H1 (cell line): ENCODE results near the gene ABCF2. TPM values are rescaled to one million over a fixed set of nuclear protein-coding genes. Genes with fewer than 3 reads are reported as not detected.

Source experiments
- CTCF ChIA-PET: fragments of 300-600 bp; sonication (Branson Sonifier 250); formaldehyde crosslinking; loops from one replicate; lab custom pipeline; 2021; ENCODE audit not compliant: partially characterized antibody; lab: Charles Lee
- POLR2A ChIA-PET: fragments of 300-600 bp; sonication (Branson Sonifier 250); formaldehyde crosslinking; loops from one replicate; lab custom pipeline; 2021; ENCODE audit warnings: inconsistent platforms; ENCODE audit not compliant: partially characterized antibody; lab: Charles Lee
- DNase-seq, 2 experiments: peaks; one replicate each; pipeline versions ENCODE4 v3.0.0 to v3.0.0-alpha.2; 2010 to 2022; ENCODE audit warnings: low spot score in 2 of 2, low read depth in 1 of 2, mixed read lengths in 1 of 2
- FAIRE-seq: peaks from 2 replicates; lab custom pipeline; 2011; peaks lifted over from hg19 to GRCh38; lab: Jason Lieb, UNC
- H2AFZ ChIP-seq: 2 replicates; pipeline ENCODE4 v1.8.1; 2012; ENCODE audit warnings: low read length, inconsistent platforms
- H2AK5ac ChIP-seq: 2 replicates; pipeline ENCODE4 v1.6.1; 2013; ENCODE audit warnings: low read depth, low read length
- H2BK120ac ChIP-seq: replicated peaks from 2 replicates; pipeline ENCODE3; 2013; ENCODE audit warnings: low read depth, low read length, inconsistent platforms
- H2BK12ac ChIP-seq: 2 replicates; pipeline ENCODE4 v1.6.1; 2013; ENCODE audit warnings: low read depth, low read length
- H2BK15ac ChIP-seq: 2 replicates; pipeline ENCODE4 v1.6.1; 2013; ENCODE audit warnings: low read length
- H2BK20ac ChIP-seq: 2 replicates; pipeline ENCODE4 v1.6.1; 2013; ENCODE audit warnings: low read length
- H2BK5ac ChIP-seq: 2 replicates; pipeline ENCODE4 v1.6.1; 2013; ENCODE audit warnings: low read depth, low read length
- H3K14ac ChIP-seq: 2 replicates; pipeline ENCODE4 v1.6.1; 2013; ENCODE audit warnings: inconsistent platforms; ENCODE audit not compliant: insufficient read length
- H3K18ac ChIP-seq: 2 replicates; pipeline ENCODE4 v1.6.1; 2013; ENCODE audit warnings: low read length; ENCODE audit errors: extremely low read depth
- H3K23ac ChIP-seq: 2 replicates; pipeline ENCODE4 v1.6.1; 2013; ENCODE audit warnings: inconsistent platforms; ENCODE audit not compliant: insufficient read length
- H3K23me2 ChIP-seq: 2 replicates; pipeline ENCODE4 v1.6.1; 2013; ENCODE audit warnings: low read depth, low read length
- H3K27ac ChIP-seq: 2 replicates; pipeline ENCODE4 v1.6.1; 2011; ENCODE audit warnings: low read depth, low read length, inconsistent platforms
- H3K27me3 ChIP-seq, 4 experiments: replicated peaks in 1 of 4; 1 replicate in 1 of 4; 2 replicates in 3 of 4; pipeline versions ENCODE4 v1.6.1 to v1.8.1; 2011 to 2013; ENCODE audit warnings: low read length in 3 of 4, mild to moderate bottlenecking in 3 of 4, inconsistent platforms in 2 of 4, mixed read lengths in 2 of 4, moderate library complexity in 1 of 4; ENCODE audit not compliant: control insufficient read depth in 3 of 4, insufficient read depth in 3 of 4; ENCODE audit errors: extremely low read depth in 1 of 4
- H3K36me3 ChIP-seq, 4 experiments: 2 replicates each; pipeline versions ENCODE4 v1.6.1 to v1.8.1; 2011 to 2013; ENCODE audit warnings: mild to moderate bottlenecking in 4 of 4, low read length in 3 of 4, moderate library complexity in 2 of 4, control low read depth in 1 of 4, inconsistent platforms in 1 of 4; ENCODE audit not compliant: insufficient read depth in 4 of 4, control insufficient read depth in 2 of 4
- H3K4ac ChIP-seq: replicated peaks from 2 replicates; pipeline ENCODE3; 2013; ENCODE audit warnings: low read length, low read depth, mixed read lengths, inconsistent platforms; ENCODE audit not compliant: insufficient read length
- H3K4me1 ChIP-seq, 4 experiments: replicated peaks in 1 of 4; 1 replicate in 1 of 4; 2 replicates in 3 of 4; pipeline versions ENCODE4 v1.6.1 to v1.8.1; 2011 to 2013; ENCODE audit warnings: low read length in 3 of 4, inconsistent platforms in 2 of 4, mixed read lengths in 1 of 4; ENCODE audit not compliant: insufficient read depth in 4 of 4, control insufficient read depth in 3 of 4
- H3K4me2 ChIP-seq, 2 experiments: 2 replicates each; pipeline versions ENCODE4 v1.6.1 to v1.8.1; 2011 to 2013; ENCODE audit warnings: low read depth in 2 of 2, low read length in 2 of 2, control low read depth in 1 of 2, inconsistent platforms in 1 of 2, mild to moderate bottlenecking in 1 of 2; ENCODE audit not compliant: insufficient read depth in 1 of 2
- H3K4me3 ChIP-seq, 4 experiments: fragments of 200-600, 300-600 bp in 1 of 4; sonication (generic), shearing (Covaris generic), sonication (Bioruptor Twin) in 1 of 4; 2 replicates each; pipeline versions ENCODE4 v1.5.1 to v1.8.1; 2011 to 2016; ENCODE audit warnings: low read length in 4 of 4, low read depth in 3 of 4, control low read depth in 2 of 4, inconsistent platforms in 2 of 4, mild to moderate bottlenecking in 2 of 4, mixed read lengths in 1 of 4, moderate library complexity in 1 of 4; ENCODE audit not compliant: insufficient read depth in 2 of 4; ENCODE audit errors: extremely low read depth in 1 of 4
- H3K56ac ChIP-seq: replicated peaks from 2 replicates; pipeline ENCODE3; 2013; ENCODE audit warnings: low read depth, mild to moderate bottlenecking, mixed read lengths, low read length, inconsistent platforms; ENCODE audit not compliant: insufficient read length
- H3K79me1 ChIP-seq: 2 replicates; pipeline ENCODE4 v1.6.1; 2013; ENCODE audit warnings: low read depth, low read length, control low read depth
- H3K79me2 ChIP-seq, 2 experiments: 2 replicates each; pipeline versions ENCODE4 v1.6.1 to v1.8.1; 2012 to 2013; ENCODE audit warnings: low read length in 2 of 2, mild to moderate bottlenecking in 2 of 2, inconsistent platforms in 1 of 2; ENCODE audit not compliant: insufficient read depth in 2 of 2, control insufficient read depth in 1 of 2
- H3K9ac ChIP-seq, 4 experiments: replicated peaks in 1 of 4; 1 replicate in 1 of 4; 2 replicates in 3 of 4; pipeline versions ENCODE4 v1.6.1 to v1.8.1; 2011 to 2013; ENCODE audit warnings: low read depth in 3 of 4, low read length in 3 of 4, control low read depth in 2 of 4, mild to moderate bottlenecking in 2 of 4, moderate library complexity in 2 of 4, inconsistent platforms in 1 of 4; ENCODE audit errors: extremely low read depth in 1 of 4
- H3K9me3 ChIP-seq, 2 experiments: 2 replicates each; pipeline versions ENCODE4 v1.6.1 to v1.8.1; 2012 to 2013; ENCODE audit warnings: mild to moderate bottlenecking in 2 of 2, moderate library complexity in 2 of 2, control low read depth in 1 of 2, inconsistent platforms in 1 of 2, low read depth in 1 of 2, low read length in 1 of 2, mixed read lengths in 1 of 2; ENCODE audit not compliant: insufficient read depth in 2 of 2
- H4K20me1 ChIP-seq, 2 experiments: replicated peaks in 1 of 2; 2 replicates each; pipeline versions ENCODE3 to v1.8.1; 2011 to 2013; ENCODE audit warnings: inconsistent platforms in 2 of 2, low read length in 2 of 2, mild to moderate bottlenecking in 1 of 2; ENCODE audit not compliant: insufficient read depth in 2 of 2, control insufficient read depth in 1 of 2
- H4K5ac ChIP-seq: 2 replicates; pipeline ENCODE4 v1.6.1; 2013; ENCODE audit warnings: low read length, low read depth, mixed read lengths, inconsistent platforms; ENCODE audit not compliant: insufficient read length
- H4K8ac ChIP-seq: 2 replicates; pipeline ENCODE4 v1.8.0; 2013; ENCODE audit warnings: mild to moderate bottlenecking, moderate library complexity, low read length, inconsistent platforms; ENCODE audit not compliant: insufficient read depth; ENCODE audit errors: extremely low read depth
- H4K91ac ChIP-seq: replicated peaks from 2 replicates; pipeline ENCODE3; 2013; ENCODE audit warnings: low read length, mixed read lengths, inconsistent platforms; ENCODE audit not compliant: insufficient read length
- POLR2A ChIP-seq, 2 experiments: IDR thresholded peaks; 1 replicate in 1 of 2; 2 replicates in 1 of 2; pipeline ENCODE4 v1.6.1; 2011; ENCODE audit warnings: low read depth in 2 of 2, low read length in 2 of 2, mild to moderate bottlenecking in 2 of 2; ENCODE audit errors: control extremely low read depth in 1 of 2
- SP4 ChIP-seq: IDR thresholded peaks from 2 replicates; pipeline ENCODE4 v1.6.1; 2012; ENCODE audit warnings: low read length, inconsistent platforms
- WGBS, 2 experiments: shearing (Covaris generic) in 1 of 2; methylation state at CpG; one replicate each; pipeline versions ENCODE4 v1.1.6 to v1.1.7; 2013 to 2015; ENCODE audit warnings: low lambda C conversion rate in 2 of 2, mixed read lengths in 2 of 2, inconsistent platforms in 1 of 2, low coverage in 1 of 2, missing lambda C conversion rate in 1 of 2; ENCODE audit not compliant: insufficient replicate concordance in 2 of 2, insufficient coverage in 1 of 2, insufficient read length in 1 of 2; ENCODE audit errors: extremely low coverage in 1 of 2, missing lambda C conversion rate in 1 of 2; 5-methylcytosine and 5-hydroxymethylcytosine counted together
- polyA plus RNA-seq, 7 experiments: library from polyadenylated mRNA; depleted of rRNA in 3 of 7; stranded (reverse) in 5 of 7; unstranded in 2 of 7; fragments of >200 nt in 5 of 7; fragments of 200-250 nt in 2 of 7; gene quantifications; 1 replicate in 5 of 7; 2 replicates in 1 of 7; 4 replicates in 1 of 7; pipeline versions ENCODE4 v1.2.1 to v1.2.3, GENCODE V29; 2011 to 2013; ENCODE audit warnings: missing spikeins in 2 of 7, mixed read lengths in 2 of 7
- total RNA-seq: library from RNA; stranded (reverse); fragmentation: NEBNext Ultra II Directional; extraction: Animal tissue kit (Norgen Biotek cat#: 25700); gene quantifications from 2 replicates; pipeline ENCODE4 v1.2.1, GENCODE V29; 2021

Gene ABCF2
- total and polyA plus RNA-seq, 2 of the 8 experiments (the other 6 are each of a cell fraction or from before 2014, with no cell fraction given) = 28.0 to 55.0 TPM

GRCh38 chr7:151209588-151209987, 17.4 kb downstream of the ABCF2 start:
- no peak overlapping the region for H3K4me3 ChIP-seq
- no peak overlapping the region for H2AFZ ChIP-seq
- no peak overlapping the region for H3K14ac ChIP-seq
- H3K79me2 ChIP-seq = no peaks in the 10 kb centered on the region
- H3K9me3 ChIP-seq = no peaks in the 10 kb centered on the region
- no peak overlapping the region for H3K4ac ChIP-seq
- no peak overlapping the region for H2AK5ac ChIP-seq
- TF ChIP-seq SP4 (no peak), POLR2A (IDR thresholded peaks at IDR 0.05; ENCODE audit: control extremely low read depth in 1 of 2, low read depth in 2 of 2, low read length in 2 of 2) (peak in 1 of 2 experiments; percentile 40; a peak in 1 of 3 replicates)
- TF ChIP-seq, all 59 proteins: peak for 1
- 88% methylated on average over 6 of the region's 6 CpGs; no CpG with 5 or more reads in 1 of the 2 experiments for WGBS, 2 experiments
- Histone ChIP-seq H2BK12ac (no peak overlapping the region), H3K4me2 (no peak overlapping the region), H4K8ac (no peak overlapping the region; the same call in 1 of the 2 replicates), H4K20me1 (peaks cover 5% of the 10 kb centered on the region in 2 experiments), H2BK20ac (no peak overlapping the region), H3K27ac (no peak overlapping the region), H4K5ac (no peak overlapping the region), H3K27me3 (peaks cover 0 to 3% (median 0%) of the 10 kb centered on the region in 4 experiments; a peak in 1 of 7 replicates), H3K9ac (no peak overlapping the region), H3K79me1 (no peaks in the 10 kb centered on the region), H3K18ac (no peak overlapping the region), H3K4me1 (peaks cover 0 to 6% (median 3%) of the 10 kb centered on the region in 4 experiments; a peak in 4 of 7 replicates), H2BK15ac (no peak overlapping the region), H2BK5ac (no peak overlapping the region), H3K36me3 (peaks cover 11 to 21% (median 15%) of the 10 kb centered on the region in 4 experiments), H3K56ac (no peak overlapping the region), H3K23ac (no peak overlapping the region), H2BK120ac (no peak overlapping the region), H3K23me2 (no peaks in the 10 kb centered on the region), H4K91ac (no peak overlapping the region)
- FAIRE-seq = no peak
- POLR2A ChIA-PET = interaction anchor here (1.0 to 3.8 kb wide), 3 partner anchors 10 to 13 kb away, joined by 4 to 13 read pairs (median 9); no protein-coding TSS in a partner anchor
- DNase-seq = no peak
- CTCF ChIA-PET = interaction anchor here (0.6 to 1.4 kb wide), 4 partner anchors 9 to 77 kb away, joined by 3 read pairs; no protein-coding TSS in a partner anchor
